Caco-2 (cell line): ENCODE data around the gene EVA1C. TPM values are rescaled to one million over a fixed set of nuclear protein-coding genes. Genes with fewer than 3 reads are reported as not detected.
"Not testable (repeated sequence)": the region's sequence is repeated elsewhere in the genome, so short reads cannot be mapped to it uniquely, and the experiment has no call there.

Source experiments
- BruUV-seq: library from RNA; stranded (reverse); fragments of 400-500 nt; replicated peaks from 2 replicates; lab custom pipeline; 2021; lab: Mats Ljungman, UMichigan
- CTCF ChIA-PET: fragments of 300-600 bp; sonication (Branson Sonifier 250); formaldehyde crosslinking; loops from one replicate; lab custom pipeline; 2022; ENCODE audit warnings: antibody characterized with exemption; lab: Charles Lee
- POLR2A ChIA-PET: fragments of 300-600 bp; sonication (Branson Sonifier 250); formaldehyde crosslinking; loops from one replicate; lab custom pipeline; 2022; ENCODE audit warnings: antibody characterized with exemption; lab: Charles Lee
- DNase-seq, 2 experiments: peaks; one replicate each; pipeline versions ENCODE4 v3.0.0 to v3.0.0-alpha.2; 2020 to 2022
- H3K27me3 ChIP-seq: replicated peaks from 2 replicates; pipeline ENCODE4 v1.6.0; 2011; ENCODE audit warnings: low read length; ENCODE audit not compliant: control insufficient read depth, insufficient read depth
- H3K36me3 ChIP-seq: 2 replicates; pipeline ENCODE4 v1.5.1; 2011; ENCODE audit warnings: low read length; ENCODE audit not compliant: control insufficient read depth, insufficient read depth
- H3K4me1 ChIP-seq: fragments of 250-450 bp; sonication (Bioruptor Pico); 2 replicates; pipeline ENCODE4 v1.5.1; 2020; ENCODE audit warnings: mild to moderate bottlenecking
- H3K4me3 ChIP-seq: 2 replicates; pipeline ENCODE4 v1.5.1; 2011; ENCODE audit warnings: low read depth, mild to moderate bottlenecking, control low read depth, low read length
- H3K9me3 ChIP-seq: fragments of 250-450 bp; sonication (Bioruptor Pico); 2 replicates; pipeline ENCODE4 v1.5.1; 2020; ENCODE audit warnings: mild to moderate bottlenecking, moderate library complexity
- H3K27ac Mint-ChIP-seq: one replicate; pipeline ENCODE4 v1.8.0; 2022; ENCODE audit warnings: mixed read lengths; ENCODE audit not compliant: unreplicated experiment
- H3K27me3 Mint-ChIP-seq: one replicate; pipeline ENCODE4 v1.8.0; 2022; ENCODE audit warnings: mixed read lengths; ENCODE audit not compliant: insufficient read depth, unreplicated experiment
- H3K36me3 Mint-ChIP-seq: one replicate; pipeline ENCODE4 v1.8.0; 2022; ENCODE audit warnings: mild to moderate bottlenecking, mixed read lengths; ENCODE audit not compliant: insufficient read depth, unreplicated experiment
- H3K4me1 Mint-ChIP-seq: one replicate; pipeline ENCODE4 v1.8.0; 2022; ENCODE audit warnings: low read depth, mixed read lengths; ENCODE audit not compliant: unreplicated experiment
- H3K4me3 Mint-ChIP-seq: one replicate; pipeline ENCODE4 v1.8.0; 2022; ENCODE audit warnings: mild to moderate bottlenecking, moderate library complexity, mixed read lengths; ENCODE audit not compliant: unreplicated experiment
- H3K9me3 Mint-ChIP-seq: one replicate; pipeline ENCODE4 v1.8.0; 2022; ENCODE audit warnings: mixed read lengths; ENCODE audit not compliant: unreplicated experiment
- CTCF ChIP-seq, 2 experiments: fragments of 200-600 bp in 1 of 2; IDR thresholded peaks; 1 replicate in 1 of 2; 2 replicates in 1 of 2; pipeline versions ENCODE4 v1.5.1 to v1.8.0; 2011 to 2022; ENCODE audit warnings: antibody characterized with exemption in 1 of 2, control low read depth in 1 of 2, inconsistent platforms in 1 of 2, low read depth in 1 of 2, low read length in 1 of 2, mild to moderate bottlenecking in 1 of 2, moderate library complexity in 1 of 2; ENCODE audit not compliant: insufficient read depth in 1 of 2, severe bottlenecking in 1 of 2, unreplicated experiment in 1 of 2
- intact Hi-C: fragments of 100-400 bp; cut with micrococcal nuclease; formaldehyde crosslinking; loops from one replicate; pipeline ENCODE4 v1.10.0; 2022; ENCODE audit not compliant: unreplicated experiment
- total RNA-seq: library from RNA; stranded (reverse); gene quantifications from 2 replicates; pipeline ENCODE4 v1.2.3, GENCODE V29; 2022

The EVA1C gene
- total RNA-seq, 1 experiment from 2014 or later, result not detected

DNA sequence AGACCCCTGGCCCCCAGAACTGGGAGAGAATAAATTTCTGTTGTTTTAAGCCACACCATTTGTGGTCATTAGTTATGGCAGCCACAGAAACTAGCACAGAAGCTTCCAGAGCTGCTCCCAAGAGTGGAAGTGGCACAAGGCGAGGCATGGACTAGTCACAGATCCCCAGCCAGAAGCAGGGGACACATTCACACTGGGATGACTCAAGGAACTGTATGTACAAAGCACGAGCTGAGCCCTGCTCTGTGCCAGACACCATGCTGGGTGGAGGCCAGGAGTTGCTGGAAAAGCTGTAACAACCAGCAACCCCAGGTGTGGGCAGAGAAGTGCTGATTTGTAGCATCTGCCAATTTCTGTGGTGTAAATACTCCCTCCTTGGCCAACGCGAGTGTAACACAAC lies 117.2 kb downstream of the EVA1C start:
- H3K9me3 Mint-ChIP-seq, result no peaks in the 10 kb centered on the region
- BruUV-seq, result no TSS peak
- H3K27me3 ChIP-seq, result no peaks in the 10 kb centered on the region
- intact Hi-C loops, result no loop called here
- H3K9me3 ChIP-seq, result no peaks in the 10 kb centered on the region
- DNase-seq, result no peak
- no peaks in the 10 kb centered on the region for H3K36me3 Mint-ChIP-seq
- no peak for TF ChIP-seq CTCF (IDR thresholded peaks at IDR 0.05; ENCODE audit: insufficient read depth in 1 of 2, low read depth in 1 of 2, low read length in 1 of 2, severe bottlenecking in 1 of 2, unreplicated experiment in 1 of 2)
- H3K4me1 ChIP-seq, result no peaks in the 10 kb centered on the region
- H3K36me3 ChIP-seq, result no peaks in the 10 kb centered on the region
- no peak overlapping the region for H3K27ac Mint-ChIP-seq
- ChIA-PET POLR2A (no interaction called here), CTCF (no interaction called here)
- H3K4me3 ChIP-seq, result no peak overlapping the region
- no peak overlapping the region for H3K4me3 Mint-ChIP-seq
- H3K4me1 Mint-ChIP-seq, result no peaks in the 10 kb centered on the region
- peaks cover 2% of the 10 kb centered on the region for H3K27me3 Mint-ChIP-seq

GRCh38 chr21:32530809-32531208 lies 118.3 kb downstream of the EVA1C start:
- H3K4me3 ChIP-seq, H3K4me1 ChIP-seq, DNase-seq, POLR2A ChIA-PET, H3K4me1 Mint-ChIP-seq, CTCF ChIA-PET, H3K9me3 Mint-ChIP-seq, H3K27me3 ChIP-seq, H3K4me3 Mint-ChIP-seq, H3K27me3 Mint-ChIP-seq, H3K36me3 ChIP-seq, intact Hi-C loops, BruUV-seq, H3K27ac Mint-ChIP-seq, H3K9me3 ChIP-seq, H3K36me3 Mint-ChIP-seq: not testable (repeated sequence)

GRCh38 chr21:32531561-32531960 lies 119.1 kb downstream of the EVA1C start:
- H3K9me3 ChIP-seq, CTCF ChIA-PET, intact Hi-C loops, DNase-seq, H3K9me3 Mint-ChIP-seq, POLR2A ChIA-PET, H3K27ac Mint-ChIP-seq, BruUV-seq, H3K27me3 ChIP-seq, H3K27me3 Mint-ChIP-seq, H3K36me3 ChIP-seq, H3K4me1 ChIP-seq, H3K4me3 Mint-ChIP-seq, H3K4me3 ChIP-seq, H3K4me1 Mint-ChIP-seq, H3K36me3 Mint-ChIP-seq: not testable (repeated sequence)

- no peak for DNase-seq
- Mint-ChIP-seq H3K9me3 (no peaks in the 10 kb centered on the region), H3K36me3 (no peaks in the 10 kb centered on the region), H3K4me3 (no peak overlapping the region), H3K27ac (no peak overlapping the region), H3K27me3 (peaks cover 9% of the 10 kb centered on the region), H3K4me1 (no peaks in the 10 kb centered on the region)
- Histone ChIP-seq H3K36me3 (no peaks in the 10 kb centered on the region), H3K27me3 (no peaks in the 10 kb centered on the region), H3K4me1 (no peaks in the 10 kb centered on the region), H3K4me3 (no peak overlapping the region), H3K9me3 (no peaks in the 10 kb centered on the region)
- ChIA-PET CTCF (no interaction called here), POLR2A (no interaction called here)
- no TSS peak for BruUV-seq
- intact Hi-C loops, result no loop called here
- TF ChIP-seq CTCF (IDR thresholded peaks at IDR 0.05; ENCODE audit: insufficient read depth in 1 of 2, low read depth in 1 of 2, low read length in 1 of 2, severe bottlenecking in 1 of 2, unreplicated experiment in 1 of 2), result no peak
These were observed 120.1 kb downstream of the EVA1C start for GRCh38 chr21:32532636-32533035.
